ENCODE measurements around the gene BAIAP2L1.
"Not testable (repeated sequence)": the region's sequence is repeated elsewhere in the genome, so short reads cannot be mapped to it uniquely, and the experiment has no call there.

BAIAP2L1 gene

GRCh38 chr7:98414205-98414900 lies 13.5 kb upstream of the BAIAP2L1 start:
- no peak for TF ChIP-seq ZNF274 (IDR thresholded peaks at IDR 0.05; ENCODE audit: low read depth, low read length)
- no peak overlapping the region for H3K4me3 ChIP-seq (ENCODE audit: low read length)

- H3K4me3 ChIP-seq (ENCODE audit: low read length): not testable (repeated sequence)
Observed at GRCh38 chr7:98413655-98414054, 12.8 kb upstream of the BAIAP2L1 start.

- no peak overlapping the region for H3K4me3 ChIP-seq (ENCODE audit: low read length)
- no peak for TF ChIP-seq ZNF274 (IDR thresholded peaks at IDR 0.05; ENCODE audit: low read depth, low read length)
Observed at GRCh38 chr7:98409843-98410242, 9.0 kb upstream of the BAIAP2L1 start.

GRCh38 chr7:98408146-98408545 lies 7.3 kb upstream of the BAIAP2L1 start:
- not testable (repeated sequence) for H3K4me3 ChIP-seq (ENCODE audit: low read length)

- no peak for TF ChIP-seq ZNF274 (IDR thresholded peaks at IDR 0.05; ENCODE audit: low read depth, low read length)
- H3K4me3 ChIP-seq (ENCODE audit: low read length): no peak overlapping the region
Observed at GRCh38 chr7:98406827-98407226, 5.9 kb upstream of the BAIAP2L1 start.

GRCh38 chr7:98404840-98405239 lies 4.0 kb upstream of the BAIAP2L1 start:
- H3K4me3 ChIP-seq (ENCODE audit: low read length): no peak overlapping the region
- no peak for TF ChIP-seq ZNF274 (IDR thresholded peaks at IDR 0.05; ENCODE audit: low read depth, low read length)

- peak overlapping the region; percentile 86 for H3K4me3 ChIP-seq (ENCODE audit: low read length)
- TF ChIP-seq ZNF274 (IDR thresholded peaks at IDR 0.05; ENCODE audit: low read depth, low read length): no peak
Observed at GRCh38 chr7:98399890-98400541, 874 bp downstream of the BAIAP2L1 start.

GRCh38 chr7:98399462-98399861 lies 1.4 kb downstream of the BAIAP2L1 start:
- no peak for TF ChIP-seq ZNF274 (IDR thresholded peaks at IDR 0.05; ENCODE audit: low read depth, low read length)
- peak overlapping the region; percentile 65 for H3K4me3 ChIP-seq (ENCODE audit: low read length)

GRCh38 chr7:98398567-98399372 lies 2.1 kb downstream of the BAIAP2L1 start:
- H3K4me3 ChIP-seq (ENCODE audit: low read length): peak overlapping the region; percentile 65
- no peak for TF ChIP-seq ZNF274 (IDR thresholded peaks at IDR 0.05; ENCODE audit: low read depth, low read length)

- no peak overlapping the region for H3K4me3 ChIP-seq (ENCODE audit: low read length)
- no peak for TF ChIP-seq ZNF274 (IDR thresholded peaks at IDR 0.05; ENCODE audit: low read depth, low read length)
Observed at GRCh38 chr7:98396768-98397167, 4.1 kb downstream of the BAIAP2L1 start.

GRCh38 chr7:98395951-98396350 lies 4.9 kb downstream of the BAIAP2L1 start:
- H3K4me3 ChIP-seq (ENCODE audit: low read length): no peak overlapping the region
- no peak for TF ChIP-seq ZNF274 (IDR thresholded peaks at IDR 0.05; ENCODE audit: low read depth, low read length)

GRCh38 chr7:98395481-98395880 lies 5.4 kb downstream of the BAIAP2L1 start:
- no peak for TF ChIP-seq ZNF274 (IDR thresholded peaks at IDR 0.05; ENCODE audit: low read depth, low read length)

GRCh38 chr7:98394377-98394836 lies 6.5 kb downstream of the BAIAP2L1 start:
- no peak overlapping the region for H3K4me3 ChIP-seq (ENCODE audit: low read length)
- no peak for TF ChIP-seq ZNF274 (IDR thresholded peaks at IDR 0.05; ENCODE audit: low read depth, low read length)

More at GRCh38 chr7:98395481-98395880, 5.4 kb downstream of the BAIAP2L1 start:
- H3K4me3 ChIP-seq (ENCODE audit: low read length): no peak overlapping the region

GRCh38 chr7:98387544-98388226 lies 13.2 kb downstream of the BAIAP2L1 start:
- TF ChIP-seq ZNF274 (IDR thresholded peaks at IDR 0.05; ENCODE audit: low read depth, low read length): no peak
- H3K4me3 ChIP-seq (ENCODE audit: low read length): no peak overlapping the region

Data from GM08714 (cell line).